HG02642 (cell line): ENCODE results near the gene SDR42E2.
"Not testable (repeated sequence)": the region's sequence is repeated elsewhere in the genome, so short reads cannot be mapped to it uniquely, and the experiment has no call there.

Experiments
- ATAC-seq: cut with Tn5 transposase; IDR thresholded peaks from one replicate; pipeline ENCODE4 v1.9.1; 2021; ENCODE audit warnings: mild to moderate bottlenecking; ENCODE audit not compliant: unreplicated experiment, poor library complexity

SDR42E2 gene

GRCh38 chr16:22161999-22162655 lies at the start of gene SDR42E2:
Gene SDR42E2, plus strand, starts transcription at chr16:22162506. Its CDS starts 3,077 bp downstream, at chr16:22165583.
- ATAC-seq, result no peak

- no peak for ATAC-seq
These were observed 46.1 kb upstream of the SDR42E2 start for GRCh38 chr16:22116095-22116700.

GRCh38 chr16:22117609-22118008 lies 44.7 kb upstream of the SDR42E2 start:
- ATAC-seq, result no peak

GRCh38 chr16:22120440-22120839 lies 41.9 kb upstream of the SDR42E2 start:
- ATAC-seq, result no peak

GRCh38 chr16:22122239-22122638 lies 40.1 kb upstream of the SDR42E2 start:
- ATAC-seq, result no peak

- no peak for ATAC-seq
These were observed 39.2 kb upstream of the SDR42E2 start for GRCh38 chr16:22123146-22123545.

GRCh38 chr16:22123759-22124490 lies 38.4 kb upstream of the SDR42E2 start:
- no peak for ATAC-seq

GRCh38 chr16:22124583-22125284 lies 37.6 kb upstream of the SDR42E2 start:
- ATAC-seq, result no peak

- no peak for ATAC-seq
These were observed 36.2 kb upstream of the SDR42E2 start for GRCh38 chr16:22126037-22126558.

GRCh38 chr16:22128537-22128936 lies 33.8 kb upstream of the SDR42E2 start:
- not testable (repeated sequence) for ATAC-seq

GRCh38 chr16:22130528-22130927 lies 31.8 kb upstream of the SDR42E2 start:
- ATAC-seq, result no peak

- no peak for ATAC-seq
These were observed 29.5 kb upstream of the SDR42E2 start for GRCh38 chr16:22132801-22133200.

GRCh38 chr16:22138482-22138881 lies 23.8 kb upstream of the SDR42E2 start:
- ATAC-seq, result no peak

- no peak for ATAC-seq
These were observed 23.3 kb upstream of the SDR42E2 start for GRCh38 chr16:22139008-22139407.

GRCh38 chr16:22139732-22140131 lies 22.6 kb upstream of the SDR42E2 start:
- no peak for ATAC-seq

GRCh38 chr16:22141767-22142166 lies 20.5 kb upstream of the SDR42E2 start:
- ATAC-seq, result no peak

GRCh38 chr16:22144520-22144919 lies 17.8 kb upstream of the SDR42E2 start:
- no peak for ATAC-seq

- no peak for ATAC-seq
These were observed 14.5 kb upstream of the SDR42E2 start for GRCh38 chr16:22147853-22148252.

GRCh38 chr16:22151246-22151998 lies 10.9 kb upstream of the SDR42E2 start:
- ATAC-seq, result no peak

- ATAC-seq, result no peak
These were observed 10.0 kb upstream of the SDR42E2 start for GRCh38 chr16:22152316-22152715.
